Central memory CD8-positive, alpha-beta T cell (primary cell): ENCODE measurements around the gene NRG4.
"Not testable (repeated sequence)": the region's sequence is repeated elsewhere in the genome, so short reads cannot be mapped to it uniquely, and the experiment has no call there.

Source experiments
- ATAC-seq: fragments of 150-1000 bp; cut with Tn5 transposase; replicated peaks from 2 replicates; pipeline ENCODE4 v1.10.0; 2022; ENCODE audit warnings: mild to moderate bottlenecking, moderate FRiP score, moderate number of reproducible peaks; ENCODE audit not compliant: poor library complexity, severe bottlenecking; ENCODE audit errors: extremely low read depth
- DNase-seq, 2 donors: peaks; one replicate each; pipeline ENCODE4 v3.0.0; 2021; ENCODE audit warnings: low spot score in 2 of 2
- H3K27ac Mint-ChIP-seq: one replicate; pipeline ENCODE4 v1.8.0; 2022; ENCODE audit warnings: low read depth, mild to moderate bottlenecking, moderate library complexity, mixed read lengths
- H3K27me3 Mint-ChIP-seq: one replicate; pipeline ENCODE4 v1.8.0; 2022; ENCODE audit warnings: mixed read lengths
- H3K36me3 Mint-ChIP-seq: one replicate; pipeline ENCODE4 v1.8.0; 2022; ENCODE audit warnings: mild to moderate bottlenecking, moderate library complexity, mixed read lengths; ENCODE audit not compliant: insufficient read depth
- H3K4me1 Mint-ChIP-seq: one replicate; pipeline ENCODE4 v1.8.0; 2022; ENCODE audit warnings: mixed read lengths
- H3K4me3 Mint-ChIP-seq: one replicate; pipeline ENCODE4 v1.8.0; 2022; ENCODE audit warnings: mild to moderate bottlenecking, moderate library complexity, mixed read lengths
- H3K9me3 Mint-ChIP-seq: one replicate; pipeline ENCODE4 v1.8.0; 2022; ENCODE audit warnings: mixed read lengths

The NRG4 gene

GRCh38 chr15:75984706-75985105 lies 27.5 kb downstream of the NRG4 start:
- H3K27ac Mint-ChIP-seq, H3K36me3 Mint-ChIP-seq, H3K4me1 Mint-ChIP-seq, H3K4me3 Mint-ChIP-seq, ATAC-seq, DNase-seq, H3K9me3 Mint-ChIP-seq: not testable (repeated sequence)
- H3K27me3 Mint-ChIP-seq: peaks cover 37% of the 10 kb centered on the region

DNA sequence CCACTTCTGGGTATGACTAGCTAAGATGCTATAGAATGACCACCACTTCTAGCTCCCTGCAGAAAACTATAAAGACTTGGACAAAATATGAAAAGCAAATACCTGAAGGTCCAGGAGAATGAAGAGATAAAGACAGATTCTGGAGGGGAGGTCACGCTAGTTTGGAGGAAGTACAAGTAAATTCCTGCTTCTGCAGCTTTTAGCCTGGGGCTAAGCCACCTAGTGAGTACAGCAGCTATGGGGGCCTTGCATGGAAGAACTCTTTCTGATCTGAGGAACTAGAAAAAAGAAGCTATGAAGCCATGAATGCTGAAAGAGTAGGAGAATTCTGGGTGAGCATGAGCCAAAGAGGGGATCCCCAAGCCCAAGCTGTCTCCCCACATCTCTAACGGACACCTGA lies 29.8 kb downstream of the NRG4 start:
- ATAC-seq: no peak
- Mint-ChIP-seq H3K27me3 (peaks cover 57% of the 10 kb centered on the region), H3K4me1 (no peaks in the 10 kb centered on the region), H3K4me3 (no peak overlapping the region), H3K27ac (no peak overlapping the region), H3K9me3 (no peaks in the 10 kb centered on the region), H3K36me3 (no peaks in the 10 kb centered on the region)
- DNase-seq: no peak

- no peak overlapping the region for H3K27ac Mint-ChIP-seq
- H3K4me3 Mint-ChIP-seq: no peak overlapping the region
- ATAC-seq (no peak), DNase-seq (no peak)
- no peaks in the 10 kb centered on the region for H3K4me1 Mint-ChIP-seq
- peaks cover 59% of the 10 kb centered on the region for H3K27me3 Mint-ChIP-seq
- no peaks in the 10 kb centered on the region for H3K9me3 Mint-ChIP-seq
- H3K36me3 Mint-ChIP-seq: no peaks in the 10 kb centered on the region
Observed at GRCh38 chr15:75981149-75981815, 30.9 kb downstream of the NRG4 start.

DNA sequence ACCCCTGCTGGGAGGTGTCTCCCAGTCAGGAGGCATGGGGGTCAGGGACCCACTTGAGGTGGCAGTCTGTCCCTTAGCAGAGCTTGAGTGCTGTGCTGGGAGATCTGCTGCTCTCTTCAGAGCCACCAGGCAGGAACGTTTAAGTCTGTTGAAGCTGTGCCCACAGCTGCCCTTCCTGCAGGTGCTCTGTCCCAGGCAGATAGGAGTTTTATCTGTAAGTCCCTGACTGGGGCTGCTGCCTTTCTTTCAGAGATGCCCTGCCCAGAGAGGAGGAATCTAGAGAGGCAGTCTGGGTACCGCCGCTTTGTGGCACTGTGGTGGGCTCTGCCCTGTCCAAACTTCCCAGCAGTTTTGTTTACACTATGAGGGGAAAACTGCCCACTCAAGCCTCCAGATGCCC lies 35.5 kb downstream of the NRG4 start:
- not testable (repeated sequence) for H3K36me3 Mint-ChIP-seq, H3K27ac Mint-ChIP-seq, H3K4me3 Mint-ChIP-seq, H3K9me3 Mint-ChIP-seq, ATAC-seq, H3K4me1 Mint-ChIP-seq, DNase-seq
- H3K27me3 Mint-ChIP-seq: peaks cover 80% of the 10 kb centered on the region

DNA sequence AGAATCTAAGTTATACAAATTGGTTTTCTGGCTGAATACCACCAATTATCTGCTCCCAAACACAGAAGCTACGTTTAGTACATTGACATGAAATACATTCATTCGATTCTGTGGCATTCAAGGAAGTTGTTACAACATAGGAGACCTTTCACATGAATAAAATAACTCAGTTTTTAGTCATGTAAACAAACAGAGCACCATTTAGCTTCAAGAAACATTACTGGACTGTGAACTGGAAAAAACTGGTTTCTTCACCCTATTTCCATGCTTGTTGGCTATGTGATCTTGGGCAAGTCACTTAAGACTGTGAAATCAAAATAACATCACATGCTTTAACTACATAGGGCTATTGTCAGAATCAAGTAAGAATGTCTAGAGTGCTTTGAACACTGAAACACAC lies 46.2 kb downstream of the NRG4 start:
- no peaks in the 10 kb centered on the region for H3K36me3 Mint-ChIP-seq
- no peak for DNase-seq
- no peaks in the 10 kb centered on the region for H3K4me1 Mint-ChIP-seq
- no peak for ATAC-seq
- peaks cover 10% of the 10 kb centered on the region for H3K27me3 Mint-ChIP-seq
- no peak overlapping the region for H3K27ac Mint-ChIP-seq
- H3K9me3 Mint-ChIP-seq: no peaks in the 10 kb centered on the region
- H3K4me3 Mint-ChIP-seq: no peak overlapping the region

- no peak for DNase-seq
- no peak for ATAC-seq
- no peaks in the 10 kb centered on the region for H3K4me1 Mint-ChIP-seq
Observed at GRCh38 chr15:75961331-75961730, 50.9 kb downstream of the NRG4 start.

GRCh38 chr15:75955720-75956119 lies 56.5 kb downstream of the NRG4 start:
- Mint-ChIP-seq H3K27ac (no peak overlapping the region), H3K4me1 (no peaks in the 10 kb centered on the region), H3K4me3 (no peak overlapping the region), H3K9me3 (no peaks in the 10 kb centered on the region), H3K27me3 (peaks cover 82% of the 10 kb centered on the region), H3K36me3 (no peaks in the 10 kb centered on the region)
- no peak for ATAC-seq
- no peak for DNase-seq

More at GRCh38 chr15:75961331-75961730, 50.9 kb downstream of the NRG4 start:
- Mint-ChIP-seq H3K9me3 (no peaks in the 10 kb centered on the region), H3K27ac (no peak overlapping the region), H3K27me3 (peaks cover 41% of the 10 kb centered on the region), H3K4me3 (no peak overlapping the region), H3K36me3 (no peaks in the 10 kb centered on the region)

GRCh38 chr15:75952525-75952924 lies 59.7 kb downstream of the NRG4 start:
- DNase-seq (no peak), ATAC-seq (no peak)
- H3K36me3 Mint-ChIP-seq: no peaks in the 10 kb centered on the region
- no peak overlapping the region for H3K27ac Mint-ChIP-seq
- no peaks in the 10 kb centered on the region for H3K4me1 Mint-ChIP-seq
- H3K27me3 Mint-ChIP-seq: peaks cover 90% of the 10 kb centered on the region
- H3K9me3 Mint-ChIP-seq: no peaks in the 10 kb centered on the region
- no peak overlapping the region for H3K4me3 Mint-ChIP-seq

DNA sequence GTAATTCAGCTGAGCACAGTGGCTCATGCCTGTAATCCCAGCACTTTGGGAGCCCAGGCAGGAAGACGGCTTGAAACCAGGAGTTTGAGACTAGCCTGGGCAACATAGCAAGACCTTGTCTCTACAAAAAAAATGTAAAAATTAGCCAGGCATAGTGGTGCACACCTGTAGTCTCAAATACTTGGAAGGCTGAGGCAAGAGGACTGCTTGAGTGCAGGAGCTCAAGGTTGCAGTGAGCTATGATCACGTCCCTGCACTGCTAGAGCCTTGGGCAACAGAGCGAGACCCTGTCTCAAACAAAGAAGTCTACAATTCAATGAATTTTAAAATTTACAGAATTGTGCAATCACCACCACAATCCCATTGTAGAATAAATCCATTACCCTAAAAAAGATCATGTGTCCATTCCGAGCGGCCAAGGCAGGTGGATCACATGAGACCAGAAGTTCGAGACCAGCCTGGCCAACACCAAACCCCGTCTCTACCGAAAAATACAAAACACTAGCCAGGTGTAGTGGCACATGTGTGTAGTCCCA lies 63.4 kb downstream of the NRG4 start:
- H3K27ac Mint-ChIP-seq: no peak overlapping the region

DNA sequence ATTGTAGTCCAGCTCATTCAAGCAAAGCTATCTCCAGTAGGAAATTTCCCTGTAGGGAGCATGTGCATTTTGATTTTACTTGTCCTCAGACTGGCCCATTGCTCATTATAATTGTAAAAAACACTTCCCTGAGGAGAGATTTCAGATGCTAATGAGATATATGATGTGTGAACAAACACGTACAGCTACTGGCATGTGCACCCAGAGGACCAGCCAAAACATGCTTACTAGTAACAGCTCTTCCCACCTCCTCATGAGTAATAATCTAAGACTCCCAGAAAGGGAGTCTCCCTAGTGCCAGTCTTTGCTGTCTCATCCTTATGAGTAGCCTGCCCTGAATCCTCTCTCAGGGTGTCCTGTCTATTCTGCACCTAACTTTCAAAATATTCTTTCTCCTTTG lies 65.1 kb downstream of the NRG4 start:
- no peaks in the 10 kb centered on the region for H3K9me3 Mint-ChIP-seq
- H3K27ac Mint-ChIP-seq: no peak overlapping the region
- DNase-seq: no peak
- no peaks in the 10 kb centered on the region for H3K36me3 Mint-ChIP-seq
- no peak overlapping the region for H3K4me3 Mint-ChIP-seq
- ATAC-seq: no peak
- peaks cover 56% of the 10 kb centered on the region for H3K27me3 Mint-ChIP-seq
- no peaks in the 10 kb centered on the region for H3K4me1 Mint-ChIP-seq

More for the DNA sequence above, 63.4 kb downstream of the NRG4 start:
- H3K36me3 Mint-ChIP-seq: no peaks in the 10 kb centered on the region
- H3K27me3 Mint-ChIP-seq: peaks cover 68% of the 10 kb centered on the region
- DNase-seq (no peak), ATAC-seq (no peak)
- no peaks in the 10 kb centered on the region for H3K4me1 Mint-ChIP-seq
- no peak overlapping the region for H3K4me3 Mint-ChIP-seq
- no peaks in the 10 kb centered on the region for H3K9me3 Mint-ChIP-seq

- no peak for ATAC-seq
- Mint-ChIP-seq H3K4me1 (no peaks in the 10 kb centered on the region), H3K27ac (no peak overlapping the region), H3K36me3 (no peaks in the 10 kb centered on the region), H3K4me3 (no peak overlapping the region), H3K9me3 (no peaks in the 10 kb centered on the region), H3K27me3 (peaks cover 45% of the 10 kb centered on the region)
- DNase-seq: no peak
Observed at GRCh38 chr15:75945953-75946352, 66.3 kb downstream of the NRG4 start.

DNA sequence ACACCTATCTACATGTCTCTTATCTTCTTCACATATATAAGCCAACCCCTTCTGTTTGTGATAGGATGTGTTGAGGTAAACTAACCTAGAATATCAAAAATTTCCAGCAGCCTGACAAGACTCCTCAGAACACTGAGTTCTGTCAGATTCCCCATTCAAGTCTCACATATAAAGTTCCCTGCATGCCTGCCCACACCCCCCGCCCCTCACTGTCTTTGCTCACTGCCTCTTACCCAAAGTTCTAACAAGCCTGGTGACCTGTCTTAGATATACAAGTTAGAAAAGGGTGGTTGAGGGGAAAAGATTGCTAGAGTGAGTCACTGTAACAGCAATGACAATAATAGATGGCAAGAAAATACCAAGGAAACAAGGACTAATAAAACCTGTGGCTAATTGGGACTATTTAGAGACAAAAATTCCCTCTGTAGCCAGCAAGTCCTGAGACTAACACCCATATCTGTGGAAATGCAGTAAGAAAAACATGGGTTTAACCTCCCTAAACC lies 68.5 kb downstream of the NRG4 start:
- ATAC-seq: no peak
- Mint-ChIP-seq H3K4me1 (no peaks in the 10 kb centered on the region), H3K4me3 (no peak overlapping the region), H3K9me3 (no peaks in the 10 kb centered on the region), H3K27ac (no peak overlapping the region), H3K36me3 (no peaks in the 10 kb centered on the region), H3K27me3 (peaks cover 23% of the 10 kb centered on the region)
- DNase-seq: no peak

DNA sequence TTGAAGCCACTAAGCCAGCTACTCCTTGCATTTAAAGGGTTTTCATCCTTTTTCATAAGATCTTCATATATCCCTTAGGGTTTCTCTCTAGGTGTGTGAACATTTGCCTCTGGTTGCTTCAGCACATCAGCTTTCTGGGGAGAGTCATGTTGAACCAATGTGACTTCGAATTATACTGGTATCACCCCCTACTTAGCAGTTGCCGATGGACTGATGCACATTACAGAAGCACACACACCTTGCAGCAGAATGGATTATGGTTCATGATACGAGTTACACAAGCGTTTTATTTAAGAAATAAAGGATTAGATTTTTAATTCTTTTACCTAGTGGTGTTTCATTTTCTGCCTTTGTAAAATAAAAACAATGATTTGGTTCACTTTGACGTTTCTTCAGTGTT lies 69.0 kb downstream of the NRG4 start:
- Mint-ChIP-seq H3K27ac (no peak overlapping the region), H3K4me1 (no peaks in the 10 kb centered on the region), H3K27me3 (peaks cover 18% of the 10 kb centered on the region), H3K4me3 (no peak overlapping the region), H3K36me3 (peaks cover 2% of the 10 kb centered on the region), H3K9me3 (no peaks in the 10 kb centered on the region)
- no peak for DNase-seq
- no peak for ATAC-seq
